ENCODE results near the gene LOC128125822.

Gene LOC128125822

DNA sequence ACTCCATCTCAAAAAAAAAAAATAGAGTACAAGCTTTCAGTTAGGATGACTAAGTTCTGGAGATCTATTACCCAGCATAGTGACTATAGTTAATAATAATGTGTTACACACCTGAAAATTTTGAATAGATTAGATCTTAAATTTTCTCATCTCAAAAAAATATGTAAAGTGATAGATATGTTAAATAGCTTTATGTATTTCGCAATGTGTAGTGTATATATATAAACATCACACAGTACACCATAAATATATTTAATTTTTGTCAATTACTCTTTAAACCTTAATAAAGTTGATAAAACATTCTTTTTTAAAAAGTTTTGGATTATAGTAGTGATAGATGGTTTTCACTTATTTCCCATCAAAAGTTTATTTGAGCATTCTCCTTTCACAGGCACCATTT is 25.6 kb upstream of the LOC128125822 start:
- intact Hi-C loops (cut with micrococcal nuclease) (no loop called here), dilution Hi-C loops (cut with HindIII; ENCODE audit: low sequenced_read_pairs, unreplicated experiment) (no loop called here), in situ Hi-C loops (cut with MboI; ENCODE audit: low sequenced_read_pairs) (no loop called here)
- Histone ChIP-seq H2BK20ac (ENCODE audit: low read depth, low read length) (no peak overlapping the region), H4K8ac (ENCODE audit: low read depth in 2 of 2, low read length in 2 of 2) (no peak overlapping the region), H3K9ac (ENCODE audit: low read depth, low read length) (no peak overlapping the region), H2BK120ac (ENCODE audit: low read depth, low read length) (no peak overlapping the region), H2AFZ (replicated peaks; ENCODE audit: low read length, poor library complexity) (no peak overlapping the region), H2AK9ac (replicated peaks; ENCODE audit: low read depth, low read length, poor library complexity) (no peak overlapping the region), H3K9me3 (ENCODE audit: control insufficient read depth, insufficient read depth, low read length) (no peaks in the 10 kb centered on the region), H3K9me1 (ENCODE audit: insufficient read depth, low read length) (no peaks in the 10 kb centered on the region), H4K5ac (ENCODE audit: low read depth, low read length) (no peak overlapping the region), H3K23ac (ENCODE audit: low read depth, low read length) (no peak overlapping the region), H3K27ac (ENCODE audit: insufficient read depth, low read length) (no peak overlapping the region), H2BK5ac (ENCODE audit: low read depth, low read length, poor library complexity, severe bottlenecking) (no peak overlapping the region), H3K4me1 (ENCODE audit: control insufficient read depth, insufficient read depth, low read length) (no peaks in the 10 kb centered on the region), H3K14ac (replicated peaks; ENCODE audit: low read depth, low read length) (no peak overlapping the region), H3K4ac (ENCODE audit: low read depth, low read length) (no peak overlapping the region), H2AK5ac (ENCODE audit: low read depth, low read length) (no peak overlapping the region), H3K36me3 (ENCODE audit: control insufficient read depth, insufficient read depth, low read length) (no peaks in the 10 kb centered on the region), H3K79me1 (ENCODE audit: low read depth in 1 of 2, low read length in 2 of 2) (no peaks in the 10 kb centered on the region), H3K27me3 (ENCODE audit: control insufficient read depth, insufficient read depth, low read length) (no peaks in the 10 kb centered on the region), H2BK15ac (ENCODE audit: low read depth, low read length) (no peak overlapping the region), H3K56ac (ENCODE audit: extremely low read depth, insufficient read depth, low read length) (no peak overlapping the region), H3K4me2 (ENCODE audit: low read depth, low read length) (no peak overlapping the region), H4K91ac (ENCODE audit: insufficient read depth, low read depth, low read length) (no peak overlapping the region), H3K18ac (ENCODE audit: low read depth, low read length) (no peak overlapping the region), H3K4me3 (ENCODE audit: insufficient read depth, low read depth, low read length) (no peak overlapping the region), H4K20me1 (ENCODE audit: insufficient read depth, low read length) (no peaks in the 10 kb centered on the region)
- ChIA-PET CTCF (no interaction called here), POLR2A (ENCODE audit: unreplicated experiment) (no interaction called here)
- TF ChIP-seq FOS (IDR thresholded peaks at IDR 0.05; ENCODE audit: low read depth, low read length) (no peak), BHLHE40 (IDR thresholded peaks at IDR 0.05; ENCODE audit: low read depth, low read length) (no peak), RFX5 (IDR thresholded peaks at IDR 0.05; ENCODE audit: low read depth, low read length) (no peak), MAZ (IDR thresholded peaks at IDR 0.05; ENCODE audit: borderline replicate concordance, low read depth, low read length) (no peak), MAFK (IDR thresholded peaks at IDR 0.05; ENCODE audit: low read depth, low read length) (no peak), NFE2L2 (IDR thresholded peaks at IDR 0.05; ENCODE audit: low read depth, low read length) (no peak), MXI1 (IDR thresholded peaks at IDR 0.05; ENCODE audit: borderline replicate concordance, low read depth, low read length) (no peak), RCOR1 (IDR thresholded peaks at IDR 0.05; ENCODE audit: insufficient replicate concordance, low read length) (no peak)
- TF ChIP-seq, protein P1, sequence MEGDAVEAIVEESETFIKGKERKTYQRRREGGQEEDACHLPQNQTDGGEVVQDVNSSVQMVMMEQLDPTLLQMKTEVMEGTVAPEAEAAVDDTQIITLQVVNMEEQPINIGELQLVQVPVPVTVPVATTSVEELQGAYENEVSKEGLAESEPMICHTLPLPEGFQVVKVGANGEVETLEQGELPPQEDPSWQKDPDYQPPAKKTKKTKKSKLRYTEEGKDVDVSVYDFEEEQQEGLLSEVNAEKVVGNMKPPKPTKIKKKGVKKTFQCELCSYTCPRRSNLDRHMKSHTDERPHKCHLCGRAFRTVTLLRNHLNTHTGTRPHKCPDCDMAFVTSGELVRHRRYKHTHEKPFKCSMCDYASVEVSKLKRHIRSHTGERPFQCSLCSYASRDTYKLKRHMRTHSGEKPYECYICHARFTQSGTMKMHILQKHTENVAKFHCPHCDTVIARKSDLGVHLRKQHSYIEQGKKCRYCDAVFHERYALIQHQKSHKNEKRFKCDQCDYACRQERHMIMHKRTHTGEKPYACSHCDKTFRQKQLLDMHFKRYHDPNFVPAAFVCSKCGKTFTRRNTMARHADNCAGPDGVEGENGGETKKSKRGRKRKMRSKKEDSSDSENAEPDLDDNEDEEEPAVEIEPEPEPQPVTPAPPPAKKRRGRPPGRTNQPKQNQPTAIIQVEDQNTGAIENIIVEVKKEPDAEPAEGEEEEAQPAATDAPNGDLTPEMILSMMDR (conservative IDR thresholded peaks at IDR 0.05; ENCODE audit: low read depth, low read length) = no peak
- TF ChIP-seq, protein P2, sequence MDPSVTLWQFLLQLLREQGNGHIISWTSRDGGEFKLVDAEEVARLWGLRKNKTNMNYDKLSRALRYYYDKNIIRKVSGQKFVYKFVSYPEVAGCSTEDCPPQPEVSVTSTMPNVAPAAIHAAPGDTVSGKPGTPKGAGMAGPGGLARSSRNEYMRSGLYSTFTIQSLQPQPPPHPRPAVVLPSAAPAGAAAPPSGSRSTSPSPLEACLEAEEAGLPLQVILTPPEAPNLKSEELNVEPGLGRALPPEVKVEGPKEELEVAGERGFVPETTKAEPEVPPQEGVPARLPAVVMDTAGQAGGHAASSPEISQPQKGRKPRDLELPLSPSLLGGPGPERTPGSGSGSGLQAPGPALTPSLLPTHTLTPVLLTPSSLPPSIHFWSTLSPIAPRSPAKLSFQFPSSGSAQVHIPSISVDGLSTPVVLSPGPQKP (IDR thresholded peaks at IDR 0.05; ENCODE audit: borderline replicate concordance, low read depth, low read length) = no peak
- ATAC-seq (ENCODE audit: low read depth) (no peak), DNase-seq (no peak)
- no TSS peak for BruUV-seq (replicated peaks)
- WGBS, 2 experiments (ENCODE audit: extremely low coverage in 2 of 2, insufficient read length in 1 of 2) = no CpG with 5 or more reads among the region's 1 CpG

Data from IMR-90 (cell line).